Chondrocyte (in vitro differentiated cells): ENCODE results near the gene THEM5. TPM values are rescaled to one million over a fixed set of nuclear protein-coding genes. Genes with fewer than 3 reads are reported as not detected.

ENCODE experiments used
- DNase-seq: peaks from one replicate; pipeline ENCODE4 v3.0.0; 2021; ENCODE audit warnings: mixed read lengths, low spot score
- H3K27ac Mint-ChIP-seq: one replicate; pipeline ENCODE4 v1.8.0; 2021; ENCODE audit warnings: mild to moderate bottlenecking, moderate library complexity, mixed read lengths; ENCODE audit not compliant: unreplicated experiment
- H3K27me3 Mint-ChIP-seq: 2 replicates; pipeline ENCODE4 v1.8.0; 2021; ENCODE audit warnings: low read depth, mixed read lengths
- H3K36me3 Mint-ChIP-seq: 2 replicates; pipeline ENCODE4 v1.8.0; 2021; ENCODE audit warnings: low read depth, mixed read lengths
- H3K4me1 Mint-ChIP-seq: 2 replicates; pipeline ENCODE4 v1.8.0; 2021; ENCODE audit warnings: low read depth, mild to moderate bottlenecking, mixed read lengths
- H3K4me3 Mint-ChIP-seq: one replicate; pipeline ENCODE4 v1.8.0; 2021; ENCODE audit warnings: mild to moderate bottlenecking, moderate library complexity, mixed read lengths; ENCODE audit not compliant: unreplicated experiment
- H3K9me3 Mint-ChIP-seq: 2 replicates; pipeline ENCODE4 v1.8.0; 2021; ENCODE audit warnings: low read depth, mixed read lengths
- CTCF ChIP-seq: fragments of 200-600 bp; sonication (generic); IDR thresholded peaks from 2 replicates; pipeline ENCODE4 v1.5.0; 2021; ENCODE audit warnings: antibody characterized with exemption, mild to moderate bottlenecking, moderate library complexity
- total RNA-seq: library from RNA; stranded (reverse); gene quantifications from 3 replicates; pipeline ENCODE4 v1.2.1, GENCODE V29; 2021

Gene THEM5
- total RNA-seq, 1 donor from 2014 or later = not detected

- no peak for TF ChIP-seq CTCF
- Mint-ChIP-seq H3K27ac (no peak overlapping the region), H3K27me3 (peaks cover 58% of the 10 kb centered on the region), H3K4me3 (no peak overlapping the region), H3K36me3 (no peaks in the 10 kb centered on the region), H3K9me3 (no peaks in the 10 kb centered on the region), H3K4me1 (no peaks in the 10 kb centered on the region)
- DNase-seq = no peak
Measured at GRCh38 chr1:151809290-151809984, 44.1 kb downstream of the THEM5 start.

- Mint-ChIP-seq H3K27ac (no peak overlapping the region), H3K4me3 (no peak overlapping the region), H3K36me3 (no peaks in the 10 kb centered on the region), H3K4me1 (no peaks in the 10 kb centered on the region), H3K9me3 (no peaks in the 10 kb centered on the region), H3K27me3 (peaks cover 62% of the 10 kb centered on the region)
- no peak for TF ChIP-seq CTCF
- DNase-seq = no peak
Measured at GRCh38 chr1:151807766-151808165, 45.7 kb downstream of the THEM5 start.

- Mint-ChIP-seq H3K36me3 (no peaks in the 10 kb centered on the region), H3K4me1 (no peaks in the 10 kb centered on the region), H3K27me3 (peaks cover 59% of the 10 kb centered on the region), H3K9me3 (no peaks in the 10 kb centered on the region), H3K4me3 (no peak overlapping the region), H3K27ac (no peak overlapping the region)
- TF ChIP-seq CTCF = no peak
- DNase-seq = no peak
Measured at GRCh38 chr1:151807131-151807530, 46.4 kb downstream of the THEM5 start.

- Mint-ChIP-seq H3K27me3 (peaks cover 57% of the 10 kb centered on the region), H3K9me3 (no peaks in the 10 kb centered on the region), H3K4me1 (no peaks in the 10 kb centered on the region), H3K36me3 (no peaks in the 10 kb centered on the region), H3K27ac (no peak overlapping the region), H3K4me3 (no peak overlapping the region)
- no peak for DNase-seq
- TF ChIP-seq CTCF = no peak
Measured at GRCh38 chr1:151806170-151806569, 47.3 kb downstream of the THEM5 start.

GRCh38 chr1:151805066-151805820, 48.3 kb downstream of the THEM5 start, which contains the start of gene LINGO4:
Gene LINGO4 (minus strand): TSS chr1:151805419. CDS start chr1:151802704, 2,715 bp downstream.
- H3K9me3 Mint-ChIP-seq = no peaks in the 10 kb centered on the region
- peaks cover 55% of the 10 kb centered on the region for H3K27me3 Mint-ChIP-seq
- no peaks in the 10 kb centered on the region for H3K4me1 Mint-ChIP-seq
- TF ChIP-seq CTCF = no peak
- no peak within 1 kb of the TSS for H3K4me3 Mint-ChIP-seq
- no peaks in the 10 kb centered on the region for H3K36me3 Mint-ChIP-seq
- no peak within 1 kb of the TSS for H3K27ac Mint-ChIP-seq
- no peak for DNase-seq
